HK-2 (cell line): ENCODE results near the gene MTMR6.

Source experiments
- DNase-seq: peaks from one replicate; pipeline ENCODE4 v3.0.0-alpha.2; 2018; ENCODE audit not compliant: unreplicated experiment

MTMR6 gene

DNA sequence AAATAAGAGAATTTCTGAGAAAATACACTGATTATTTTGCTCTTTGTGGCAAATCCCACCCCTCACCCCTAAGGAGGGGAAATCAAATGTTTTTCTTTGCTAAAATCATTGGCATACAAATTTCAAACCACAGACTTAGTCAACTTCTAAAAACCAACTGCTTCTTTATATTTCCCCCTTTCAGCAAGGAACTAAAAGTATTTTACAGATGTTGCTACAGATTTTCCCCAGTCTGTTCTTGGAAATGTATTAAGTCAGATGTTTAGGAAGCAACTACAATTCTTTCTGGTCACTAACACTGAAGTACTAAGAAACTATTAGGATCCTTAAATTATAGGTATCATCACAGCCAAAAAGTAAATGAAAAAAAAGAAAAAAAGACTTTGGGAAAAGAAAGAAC, 6.9 kb downstream of the MTMR6 start:
- no peak for DNase-seq

DNA sequence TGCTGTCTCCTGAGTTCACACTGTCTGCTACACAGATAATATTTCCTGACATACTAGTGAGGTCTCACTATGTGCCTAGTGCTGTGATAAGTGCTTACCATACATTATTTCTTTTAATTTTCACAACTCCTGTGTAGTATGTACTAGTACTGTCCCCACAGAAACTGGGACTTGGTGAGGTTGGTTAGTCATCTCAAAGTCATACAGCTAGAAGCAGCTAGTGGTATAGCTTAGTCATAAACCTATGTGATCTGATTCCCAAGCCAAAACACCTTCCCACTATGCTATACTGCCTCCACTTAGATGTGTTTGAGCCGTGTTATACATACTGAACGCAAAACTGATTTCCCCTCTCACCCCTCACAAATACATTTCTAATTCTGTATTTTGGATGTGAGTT, 10.5 kb downstream of the MTMR6 start:
- DNase-seq: no peak

DNA sequence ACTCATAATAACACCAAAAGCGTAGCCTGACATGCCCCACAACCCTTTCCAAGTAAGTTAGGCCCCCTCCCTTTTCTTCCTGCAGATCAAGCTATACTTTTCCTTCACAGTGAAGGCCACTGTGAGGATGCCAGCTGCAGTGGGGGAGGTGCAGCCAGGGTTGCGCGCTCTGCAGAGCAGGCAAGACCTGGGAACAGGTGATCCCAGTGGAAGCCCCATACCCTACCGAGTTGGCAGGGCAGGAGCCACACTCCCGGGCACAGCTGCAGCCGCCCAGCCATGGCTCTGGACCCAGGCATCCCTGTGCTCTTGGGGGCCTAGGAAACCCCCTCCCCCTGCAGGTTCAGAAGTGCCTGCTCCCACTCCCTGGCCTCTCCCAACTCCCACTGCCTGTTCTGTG, 18.7 kb downstream of the MTMR6 start:
- DNase-seq: no peak

DNA sequence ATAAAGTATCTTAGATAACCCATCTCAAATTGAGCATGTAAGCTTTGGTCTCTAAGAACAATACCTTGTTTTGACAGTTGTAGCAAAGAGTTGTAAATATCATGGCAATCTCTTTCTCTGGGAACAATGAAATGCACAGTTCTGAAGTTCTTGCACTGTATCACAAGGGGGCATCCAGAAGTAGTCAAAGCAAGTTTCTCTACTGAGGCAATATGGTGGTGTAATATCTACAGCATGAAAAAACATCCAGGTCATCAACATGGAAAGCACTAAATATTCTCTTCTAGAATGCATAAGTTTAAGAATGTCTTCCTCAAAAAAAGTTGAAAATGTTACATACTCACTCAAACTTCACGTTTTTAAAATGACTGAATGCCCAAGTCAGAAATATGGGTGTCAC, 19.6 kb downstream of the MTMR6 start:
- DNase-seq: no peak

DNA sequence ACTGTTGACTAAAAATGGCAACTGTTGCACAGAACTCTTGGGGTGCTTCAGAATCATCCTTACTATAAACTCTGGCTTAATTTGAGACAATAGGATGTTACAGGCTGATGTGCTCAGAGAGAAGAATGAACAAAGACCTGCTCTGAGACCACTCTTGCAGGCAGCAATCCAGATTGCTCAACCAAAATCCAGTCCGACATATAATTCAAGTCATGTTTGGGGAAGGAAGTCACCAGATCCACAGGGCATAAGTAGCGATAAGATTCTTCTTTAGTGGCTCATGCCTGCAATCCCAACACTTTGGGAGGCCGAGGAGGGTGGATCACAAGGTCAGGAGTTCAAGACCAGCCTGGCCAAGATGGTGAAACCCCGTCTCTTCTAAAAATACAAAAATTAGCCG, 20.6 kb downstream of the MTMR6 start:
- DNase-seq: no peak

DNA sequence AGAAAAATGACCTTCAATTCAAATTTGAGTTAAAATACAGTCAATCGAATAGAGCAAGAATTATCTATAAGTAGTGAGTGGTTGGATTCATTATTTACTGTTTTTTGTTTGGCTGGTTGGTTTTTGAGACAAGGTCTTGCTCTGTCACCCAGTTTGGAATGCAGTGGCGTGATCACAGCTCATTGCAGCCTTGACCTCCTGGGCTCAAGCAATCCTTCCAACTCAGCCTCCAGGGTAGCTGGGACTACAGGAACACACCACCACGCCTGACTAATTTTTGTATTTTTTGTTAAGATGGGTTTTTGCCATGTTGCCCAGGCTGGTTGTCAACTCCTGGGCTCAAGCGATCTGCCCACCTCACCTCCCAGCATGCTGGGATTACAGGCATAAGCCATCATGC, 25.0 kb downstream of the MTMR6 start:
- no peak for DNase-seq

DNA sequence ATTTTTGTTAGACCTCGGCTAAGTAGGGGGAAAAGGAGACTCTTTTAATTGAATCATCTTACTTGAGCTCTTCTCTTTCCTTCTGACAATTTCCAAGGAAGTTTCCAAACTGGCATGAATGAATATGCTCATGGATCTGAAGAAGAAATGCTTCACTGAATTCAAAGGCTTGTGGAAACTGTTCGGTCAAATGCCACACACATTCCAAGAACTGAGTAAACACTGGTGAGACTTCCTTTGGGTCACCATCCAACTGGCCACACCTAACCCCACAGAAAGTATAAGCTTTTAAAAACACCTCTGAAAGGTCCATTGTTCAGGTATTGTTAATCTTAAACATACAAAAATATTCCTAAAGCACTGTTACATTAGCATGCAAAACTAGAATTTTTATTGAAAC, 33.6 kb downstream of the MTMR6 start:
- no peak for DNase-seq

DNA sequence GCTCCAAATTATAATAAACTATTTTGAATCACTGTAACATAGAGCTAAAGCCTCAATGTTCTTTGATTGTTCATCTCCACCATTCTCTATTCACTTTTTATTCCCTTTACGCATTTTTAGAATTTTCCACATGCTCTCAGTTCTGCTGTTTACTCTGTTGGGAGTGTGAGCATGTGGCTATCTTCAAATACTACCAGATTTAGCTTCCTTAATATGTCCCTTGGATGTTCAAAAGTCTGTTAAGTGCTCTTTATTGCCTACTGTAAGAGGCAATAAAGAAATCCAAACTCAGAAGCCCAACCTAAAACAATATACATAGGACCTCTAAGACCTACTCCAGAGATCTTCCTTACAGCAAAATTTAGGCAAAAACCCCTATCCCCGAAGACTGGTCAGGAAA, 34.5 kb downstream of the MTMR6 start:
- DNase-seq: no peak

DNA sequence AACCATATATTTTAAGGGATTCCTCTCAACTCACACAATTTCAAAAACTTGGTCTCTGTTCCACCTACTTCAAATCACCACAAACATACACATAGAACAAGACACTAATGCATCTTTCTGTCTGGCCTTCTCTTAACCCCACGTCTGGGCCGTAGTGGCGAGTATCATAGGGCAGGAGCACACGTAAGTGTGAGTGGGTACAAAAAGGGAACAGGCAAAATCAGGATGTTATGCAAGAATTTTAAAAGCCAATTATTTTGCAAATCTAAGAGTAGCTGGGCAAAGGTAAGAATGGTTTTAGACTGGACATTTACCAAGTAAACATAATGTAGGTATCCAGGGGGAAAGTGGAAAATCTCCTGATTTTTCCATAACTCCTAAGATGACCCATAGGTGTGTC, 35.1 kb downstream of the MTMR6 start:
- no peak for DNase-seq

DNA sequence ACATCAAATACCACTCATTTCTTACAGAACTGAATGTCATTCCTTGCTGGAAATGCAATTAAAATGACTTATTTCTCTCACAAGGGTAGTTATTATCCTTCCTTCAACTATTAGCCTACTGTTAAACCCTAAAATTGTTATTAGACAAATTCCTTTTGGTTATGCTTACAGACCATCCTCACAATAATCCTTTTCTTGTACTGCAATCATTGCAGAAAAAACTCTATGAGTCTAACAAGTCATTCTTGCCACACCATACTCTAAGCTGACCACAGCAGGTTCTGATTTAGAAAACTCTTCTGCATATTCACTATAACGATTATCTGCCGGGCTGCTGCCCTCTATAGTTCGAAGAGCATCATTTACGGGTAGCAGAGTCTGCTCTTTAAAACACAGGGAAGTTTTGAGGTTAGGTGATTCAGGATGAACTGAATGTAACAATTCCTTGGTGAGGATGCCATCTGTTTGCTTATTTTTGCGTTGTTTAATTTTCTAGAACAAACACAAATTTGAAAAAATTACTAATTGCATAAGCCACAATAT, 38.2 kb downstream of the MTMR6 start:
- DNase-seq: no peak

DNA sequence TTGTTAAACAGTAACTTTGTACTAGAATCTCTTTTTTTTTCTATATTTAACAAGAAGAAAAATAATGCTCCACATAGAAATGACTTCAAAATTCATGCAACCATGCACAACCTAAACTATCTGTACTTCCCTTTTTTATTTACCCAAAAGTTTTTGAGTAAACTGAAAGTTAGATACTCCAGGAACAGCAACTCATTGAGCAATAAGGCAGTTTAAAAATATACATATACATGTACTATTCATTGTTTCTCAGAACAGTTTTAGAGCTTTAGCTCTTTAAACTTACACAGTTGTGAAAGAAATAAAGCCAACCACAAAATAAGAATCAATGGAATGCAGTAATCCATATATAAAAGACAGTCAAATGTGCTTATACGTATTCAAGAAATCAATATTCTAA, 39.2 kb downstream of the MTMR6 start:
- DNase-seq: no peak

DNA sequence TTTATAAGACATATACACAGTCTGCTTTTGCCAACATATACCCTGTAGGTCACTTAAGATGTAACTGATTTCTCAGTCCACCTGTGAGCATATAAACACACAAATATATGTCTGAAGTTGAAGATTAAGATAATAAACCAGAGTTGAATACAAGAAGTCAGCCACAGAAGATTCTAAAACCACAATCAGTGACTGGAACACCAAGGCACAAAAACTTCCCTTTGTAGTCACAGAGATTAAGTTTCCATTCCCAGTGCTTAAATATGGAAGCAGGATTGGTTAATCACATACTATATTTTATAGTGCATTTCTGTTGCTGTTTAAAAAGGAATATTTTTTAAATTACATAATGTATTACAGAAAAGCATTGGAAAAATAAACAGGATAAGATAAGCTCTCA, 39.9 kb downstream of the MTMR6 start:
- DNase-seq: no peak

DNA sequence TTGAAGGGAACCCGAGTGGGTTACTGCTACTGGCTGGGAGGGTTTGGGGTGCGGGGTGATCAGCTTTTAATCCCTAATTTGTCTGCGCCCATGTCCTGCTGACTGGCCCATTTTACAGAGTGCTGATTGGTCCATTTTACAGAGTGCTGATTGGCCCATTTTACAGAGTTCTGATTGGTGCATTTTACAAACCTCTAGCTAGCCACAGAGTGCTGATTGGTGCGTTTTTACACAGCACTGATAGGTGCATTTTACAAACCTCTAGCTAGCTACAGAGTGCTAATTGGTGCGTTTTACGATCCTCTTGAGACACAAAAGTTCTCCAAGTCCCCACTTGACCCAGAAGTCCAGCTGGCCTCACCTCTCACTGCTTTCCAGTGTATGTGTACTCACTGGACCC, 43.2 kb downstream of the MTMR6 start:
- DNase-seq: no peak

DNA sequence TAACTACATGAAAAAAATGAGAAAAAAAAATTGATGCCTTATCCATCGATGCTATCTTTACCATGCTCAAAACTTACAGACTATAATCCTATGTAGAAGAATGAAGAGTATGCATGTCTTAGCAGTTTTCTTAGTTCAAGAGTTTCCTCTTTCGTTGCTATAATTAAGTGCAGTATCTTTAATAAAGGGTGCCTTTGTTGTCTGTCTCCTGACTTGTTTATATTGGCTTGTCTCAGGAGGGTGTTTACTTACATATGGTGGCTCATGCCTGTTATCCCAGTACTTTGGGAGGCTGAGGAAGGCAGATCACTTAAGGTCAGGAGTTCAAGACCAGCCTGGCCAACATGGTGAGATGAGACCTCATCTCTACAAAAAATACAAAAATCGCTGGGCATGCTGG, 44.3 kb downstream of the MTMR6 start:
- no peak for DNase-seq

DNA sequence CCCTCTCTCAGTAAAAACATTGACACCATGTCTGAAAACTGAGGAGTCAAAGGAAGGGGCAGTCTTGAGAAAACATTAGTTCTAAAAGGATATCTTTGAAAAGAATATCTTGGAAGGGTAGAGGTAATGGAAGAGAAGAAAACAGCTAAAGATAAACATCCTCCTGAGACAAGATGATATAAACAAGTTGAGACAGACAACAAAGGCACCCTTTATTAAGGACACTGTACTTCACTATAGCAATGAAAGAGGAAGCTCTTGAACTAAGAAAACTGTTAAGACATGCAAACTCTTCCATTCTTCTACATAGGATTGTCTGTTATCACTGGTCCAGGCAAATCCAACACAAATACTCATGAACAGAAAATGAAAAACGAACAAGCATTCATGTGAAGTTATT, 46.3 kb downstream of the MTMR6 start:
- no peak for DNase-seq

DNA sequence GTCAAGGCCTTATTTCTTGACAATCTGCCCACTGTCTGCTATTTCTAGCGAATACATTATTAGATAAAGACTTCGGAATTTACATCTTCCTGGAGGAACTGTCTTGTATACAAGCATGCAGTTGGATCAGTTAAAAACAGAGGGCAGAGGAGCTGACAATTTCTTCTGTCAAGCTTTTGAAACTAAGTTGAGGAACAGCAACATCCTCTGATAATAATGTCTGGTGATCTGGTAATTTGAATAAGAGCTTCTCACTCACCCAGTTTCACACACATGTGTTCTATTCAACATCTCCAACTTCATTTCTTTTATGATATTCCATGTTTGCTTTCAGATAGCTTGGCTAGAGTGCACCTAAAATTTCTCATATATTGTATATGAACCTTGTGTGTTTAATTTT, 50.2 kb downstream of the MTMR6 start:
- DNase-seq: no peak

DNA sequence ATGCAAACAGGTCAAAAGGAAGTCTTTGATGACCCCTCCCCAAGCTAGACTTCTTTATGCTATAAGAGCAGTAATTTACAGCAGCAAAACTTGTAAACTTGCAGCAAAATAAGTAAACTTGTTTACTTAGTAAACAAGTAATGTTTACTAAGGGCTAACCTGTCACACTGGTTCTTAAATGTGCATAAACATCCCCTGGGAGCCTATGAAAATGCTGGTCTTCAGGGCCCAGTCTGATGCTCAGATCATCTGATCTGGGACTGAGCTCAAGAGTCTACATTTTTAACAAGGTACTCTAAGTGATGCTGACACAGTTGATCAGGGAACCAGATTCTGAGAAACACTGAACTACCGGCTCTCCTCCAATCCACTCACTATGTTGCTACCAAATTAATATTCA, 53.4 kb downstream of the MTMR6 start:
- no peak for DNase-seq

DNA sequence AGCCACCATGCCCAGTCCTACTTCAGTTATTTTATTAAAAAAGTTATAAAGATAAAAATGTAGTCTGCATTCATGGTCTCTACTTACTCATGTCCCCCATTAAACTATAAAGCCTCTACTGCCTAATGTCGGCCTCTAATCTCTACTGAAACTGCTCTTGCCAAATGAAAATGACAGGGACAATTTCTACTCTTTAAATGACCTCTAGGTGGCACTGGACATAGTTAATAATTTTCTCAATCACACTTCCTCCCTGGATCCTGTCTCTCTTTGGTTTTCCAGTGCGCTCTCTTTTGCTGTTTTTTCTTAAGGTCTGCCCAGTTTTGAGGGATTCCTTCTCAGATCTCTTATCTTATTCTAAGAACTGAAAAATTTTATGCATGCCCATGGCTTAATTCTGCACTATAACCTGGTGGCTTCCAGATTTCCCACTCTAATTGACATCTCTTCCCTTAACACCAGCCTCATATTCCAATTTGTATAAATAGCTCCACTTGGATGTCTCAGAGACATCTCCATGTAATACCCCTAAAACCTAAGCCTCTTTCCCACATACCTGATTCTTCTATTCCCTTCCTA, 54.3 kb downstream of the MTMR6 start:
- no peak for DNase-seq

DNA sequence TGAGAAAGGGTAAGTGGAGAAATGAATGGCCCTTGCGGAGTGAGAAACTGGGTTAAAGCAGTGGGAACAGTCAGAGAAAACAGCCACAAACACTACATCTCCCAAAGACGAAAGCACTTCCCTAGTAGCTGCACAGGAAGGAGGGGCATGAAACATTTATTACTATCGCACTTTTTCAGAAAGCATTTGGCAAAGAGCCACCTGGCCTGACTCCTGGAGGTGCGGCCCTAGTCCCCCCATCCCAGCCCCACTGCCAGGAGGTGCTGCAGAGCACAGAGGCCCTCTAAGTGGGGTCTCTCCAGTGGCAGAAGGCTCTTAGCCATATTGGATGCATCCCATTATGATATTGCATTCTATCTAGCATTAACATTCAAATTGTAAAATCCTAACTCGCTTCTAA, 55.8 kb downstream of the MTMR6 start:
- no peak for DNase-seq

DNA sequence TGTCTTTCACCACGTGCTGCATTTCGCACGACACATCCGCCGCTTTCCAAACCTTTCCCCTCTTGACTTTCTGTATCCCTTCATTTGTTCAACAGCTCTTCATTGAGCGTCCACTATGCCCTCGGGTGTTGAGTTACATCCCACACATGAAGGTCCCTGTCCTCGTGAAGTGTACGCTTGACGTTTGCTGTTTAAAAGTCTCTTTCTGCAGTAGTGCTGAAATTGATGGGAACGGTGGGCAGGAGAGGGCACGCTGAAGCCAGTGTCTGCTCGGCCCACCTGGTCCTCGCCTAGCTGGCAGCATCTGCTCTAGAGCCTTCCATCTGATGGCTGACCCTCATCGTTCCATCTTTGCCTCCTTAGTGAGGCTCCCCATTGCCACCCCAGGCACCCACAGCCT, 59.6 kb downstream of the MTMR6 start:
- DNase-seq: no peak

DNA sequence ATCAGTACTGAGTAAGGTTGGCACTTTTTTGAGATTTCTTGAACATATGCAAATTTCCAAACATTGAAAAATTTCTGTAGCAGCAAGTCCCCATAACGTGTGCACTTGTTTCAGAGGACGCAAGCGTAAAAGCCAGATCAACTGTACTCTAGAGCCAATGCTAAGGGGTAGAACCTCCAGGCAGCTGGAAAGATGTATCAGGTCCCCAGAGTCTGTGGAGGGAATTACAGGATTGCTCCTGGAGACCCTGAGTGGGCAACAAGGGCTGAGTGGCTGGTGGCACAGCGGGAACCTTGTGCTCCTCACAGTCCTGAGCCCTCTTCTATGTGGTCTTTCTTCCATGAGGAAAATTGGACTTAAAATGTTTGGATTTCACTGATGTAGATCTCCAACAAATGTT, 61.3 kb downstream of the MTMR6 start:
- DNase-seq: no peak

DNA sequence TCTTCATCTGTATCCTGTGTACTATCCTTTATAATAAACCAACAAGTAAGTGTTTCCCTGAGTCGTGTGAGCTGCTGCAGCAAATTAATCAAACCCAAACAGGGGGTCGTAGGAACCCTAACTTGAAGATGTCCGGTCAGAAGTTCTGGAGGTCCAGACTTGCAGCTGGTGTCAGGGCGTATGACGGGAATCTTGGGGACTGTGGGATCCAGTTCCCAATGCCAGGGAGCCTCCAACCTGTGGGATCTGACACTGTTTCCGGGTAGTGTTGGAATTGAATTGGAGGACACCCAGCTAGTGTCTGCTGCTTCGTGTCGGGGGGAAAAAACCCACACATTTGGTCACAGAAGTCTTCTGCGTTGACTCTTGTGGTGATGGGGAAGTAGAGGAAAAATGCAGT, 63.1 kb downstream of the MTMR6 start:
- DNase-seq: no peak

DNA sequence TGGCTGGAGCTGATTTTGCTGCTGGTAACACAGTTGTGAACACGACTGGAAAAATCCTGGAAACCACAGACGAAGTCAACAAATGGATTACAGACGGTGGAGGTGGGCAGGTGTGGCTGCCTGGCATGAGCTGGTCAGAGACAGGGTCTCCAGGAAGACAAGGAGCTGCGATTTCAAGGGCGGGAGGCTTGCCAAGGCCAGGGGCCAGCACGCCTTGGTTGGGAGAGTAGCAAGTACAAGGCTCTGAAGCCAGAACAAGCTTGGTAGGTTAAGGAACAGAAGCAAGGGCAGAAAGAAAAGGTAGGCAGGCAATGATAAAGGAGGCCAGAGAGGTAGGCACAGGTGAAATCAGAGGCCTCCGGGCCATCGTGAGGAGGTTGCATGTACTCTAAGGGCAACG, 64.5 kb downstream of the MTMR6 start:
- DNase-seq: no peak

DNA sequence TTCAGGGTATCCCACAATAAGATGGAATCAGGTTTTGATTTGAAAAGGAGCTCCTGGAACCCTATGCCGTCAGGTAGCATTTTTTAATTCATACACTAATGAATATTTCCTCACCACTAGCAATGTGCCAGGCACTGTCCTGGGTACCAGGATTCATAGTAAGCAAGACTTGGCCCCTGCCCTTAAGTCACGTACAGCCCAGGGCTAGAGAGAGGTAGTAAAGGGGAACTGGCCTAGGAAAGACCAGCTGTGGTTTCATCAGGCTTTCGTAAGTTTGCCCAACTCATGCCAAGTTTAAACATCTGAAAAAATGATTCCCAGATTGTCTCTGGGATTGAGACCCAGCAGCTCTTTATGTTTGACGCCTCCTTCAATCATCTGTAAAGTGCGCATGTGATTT, 69.3 kb downstream of the MTMR6 start:
- no peak for DNase-seq
